ENCODE data around the gene SETD7.

Gene SETD7

DNA sequence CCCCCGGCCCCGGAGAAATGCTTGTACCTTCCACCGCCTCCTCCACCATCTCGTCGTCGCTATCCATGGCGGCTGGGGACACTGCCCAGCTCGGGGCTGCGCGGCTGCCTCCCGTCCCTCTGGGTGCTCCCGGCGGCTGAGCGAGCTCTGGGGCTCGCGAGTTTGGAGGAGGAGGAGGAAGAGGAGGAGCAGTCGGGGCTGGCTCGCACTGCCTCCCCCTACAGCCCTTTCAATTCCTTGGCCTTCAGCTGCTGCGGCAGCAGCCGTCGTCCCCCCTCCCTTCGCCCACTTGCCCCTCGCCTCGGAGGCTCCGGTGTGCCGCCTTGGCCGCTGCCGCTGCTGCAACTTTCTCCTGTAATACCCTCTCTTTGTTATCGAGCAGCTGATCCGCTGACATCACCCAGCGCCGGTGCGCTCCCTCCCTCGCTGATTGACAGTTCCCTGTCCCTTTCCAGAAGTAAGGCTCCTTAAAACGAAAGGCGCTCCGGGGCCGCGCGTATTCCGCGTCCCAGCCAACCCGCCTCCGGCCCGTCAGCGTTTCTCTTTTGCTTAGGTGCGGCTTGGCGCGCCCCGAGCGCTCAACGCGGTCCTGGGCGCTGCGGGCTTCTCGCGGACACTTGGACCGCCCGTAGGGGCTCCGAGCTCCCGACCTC lies at the start of gene SETD7:
Gene SETD7, minus strand, starts transcription at position 149 of the 653 bp plus-strand sequence. Its CDS starts 82 bp downstream, at position 67.
- TF ChIP-seq, protein P1, sequence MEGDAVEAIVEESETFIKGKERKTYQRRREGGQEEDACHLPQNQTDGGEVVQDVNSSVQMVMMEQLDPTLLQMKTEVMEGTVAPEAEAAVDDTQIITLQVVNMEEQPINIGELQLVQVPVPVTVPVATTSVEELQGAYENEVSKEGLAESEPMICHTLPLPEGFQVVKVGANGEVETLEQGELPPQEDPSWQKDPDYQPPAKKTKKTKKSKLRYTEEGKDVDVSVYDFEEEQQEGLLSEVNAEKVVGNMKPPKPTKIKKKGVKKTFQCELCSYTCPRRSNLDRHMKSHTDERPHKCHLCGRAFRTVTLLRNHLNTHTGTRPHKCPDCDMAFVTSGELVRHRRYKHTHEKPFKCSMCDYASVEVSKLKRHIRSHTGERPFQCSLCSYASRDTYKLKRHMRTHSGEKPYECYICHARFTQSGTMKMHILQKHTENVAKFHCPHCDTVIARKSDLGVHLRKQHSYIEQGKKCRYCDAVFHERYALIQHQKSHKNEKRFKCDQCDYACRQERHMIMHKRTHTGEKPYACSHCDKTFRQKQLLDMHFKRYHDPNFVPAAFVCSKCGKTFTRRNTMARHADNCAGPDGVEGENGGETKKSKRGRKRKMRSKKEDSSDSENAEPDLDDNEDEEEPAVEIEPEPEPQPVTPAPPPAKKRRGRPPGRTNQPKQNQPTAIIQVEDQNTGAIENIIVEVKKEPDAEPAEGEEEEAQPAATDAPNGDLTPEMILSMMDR (IDR thresholded peaks at IDR 0.05; ENCODE audit: extremely low read depth, missing control alignments) = no peak
- peak; percentile 65 for DNase-seq (ENCODE audit: low spot score)

DNA sequence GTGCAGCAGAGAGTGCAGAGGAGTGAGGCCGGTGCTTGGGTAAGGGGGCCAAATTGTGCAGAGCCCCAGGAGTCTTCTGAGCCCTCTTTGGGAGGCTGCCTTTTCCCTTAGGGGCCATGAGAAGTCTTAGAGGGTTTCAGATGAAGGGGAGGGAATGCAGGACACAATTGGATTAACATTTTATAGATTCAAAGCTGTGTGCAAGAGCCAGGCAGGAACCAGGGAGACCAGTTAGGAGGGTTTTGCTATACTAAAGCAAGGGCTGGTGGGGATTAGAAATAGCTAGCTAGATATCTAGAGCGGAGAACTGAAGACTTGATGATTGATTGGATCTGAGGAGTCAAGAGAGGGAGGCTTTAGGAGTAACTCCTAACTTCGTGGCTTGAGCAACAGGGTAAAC lies 49.5 kb upstream of the SETD7 start:
- no peak for DNase-seq (ENCODE audit: low spot score)
- TF ChIP-seq, protein P1 (IDR thresholded peaks at IDR 0.05; ENCODE audit: extremely low read depth, missing control alignments) = no peak

DNA sequence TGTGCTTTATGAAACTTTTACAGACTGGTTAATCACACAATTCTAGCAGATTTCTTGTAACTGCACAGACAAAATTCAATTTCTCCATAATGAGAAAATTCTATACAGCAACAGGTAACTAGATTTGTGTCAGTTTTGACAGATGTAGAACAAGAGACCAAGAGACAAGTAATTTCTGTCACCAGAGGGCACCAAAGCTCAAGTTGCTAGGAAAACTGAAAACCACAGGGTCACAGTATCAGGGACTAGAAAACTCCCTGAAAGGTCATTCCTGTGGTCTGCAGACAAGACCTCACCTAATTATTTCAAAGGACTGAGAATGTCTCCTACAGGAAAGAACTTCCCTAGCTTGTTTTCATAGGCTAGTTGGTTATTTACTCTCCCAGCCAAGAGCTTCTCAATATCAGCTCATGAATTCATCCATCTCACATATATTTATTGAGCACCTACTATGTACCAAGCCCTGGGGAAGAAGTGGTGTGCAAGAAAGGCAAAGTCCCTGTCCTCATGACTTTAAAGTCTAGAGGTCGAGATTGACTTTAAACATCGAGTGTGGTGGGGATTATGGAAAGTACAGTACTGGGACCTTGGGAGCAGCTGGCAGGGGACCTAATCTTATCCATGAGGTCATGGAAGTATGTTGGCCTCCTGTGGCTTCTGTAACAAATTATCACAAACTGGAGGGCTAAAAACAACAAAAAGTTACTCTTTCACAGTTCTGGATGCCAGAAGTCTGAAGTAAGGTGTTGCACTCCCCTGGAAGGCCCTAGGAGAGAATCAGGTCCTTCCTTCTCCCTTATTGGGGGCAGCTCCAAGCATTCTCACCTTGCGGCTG lies 47.8 kb upstream of the SETD7 start:
- DNase-seq (ENCODE audit: low spot score) = peak; percentile 34
- TF ChIP-seq, protein P1 (IDR thresholded peaks at IDR 0.05; ENCODE audit: extremely low read depth, missing control alignments) = peak; percentile 42

DNA sequence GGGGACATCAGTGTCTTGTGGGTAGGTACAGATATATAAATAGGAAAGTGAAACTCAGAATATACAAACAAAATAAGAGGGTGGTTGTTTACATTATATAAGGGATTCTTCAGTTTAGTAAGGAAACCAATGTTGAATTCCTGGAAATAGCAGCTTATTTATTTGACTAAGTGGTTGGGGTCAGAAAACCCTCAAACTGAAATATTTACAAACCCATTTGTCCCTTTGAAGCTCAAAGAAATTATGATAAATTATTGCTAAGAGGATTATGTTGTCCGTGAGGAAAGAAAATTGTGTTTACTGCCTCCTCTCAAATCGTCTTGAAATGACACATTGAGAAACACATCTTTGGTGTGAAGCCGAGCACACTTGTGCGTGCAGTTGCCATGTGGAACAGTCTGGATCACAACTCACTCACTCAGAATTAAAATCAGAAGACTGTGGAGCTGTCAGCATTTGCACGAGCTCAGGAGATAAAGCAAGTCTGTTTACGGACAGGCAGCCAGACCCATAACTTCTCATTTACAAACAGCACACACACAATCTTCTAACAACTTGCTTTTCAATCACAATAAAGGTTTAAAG lies 46.8 kb upstream of the SETD7 start:
- TF ChIP-seq, protein P1 (IDR thresholded peaks at IDR 0.05; ENCODE audit: extremely low read depth, missing control alignments) = no peak
- no peak for DNase-seq (ENCODE audit: low spot score)

DNA sequence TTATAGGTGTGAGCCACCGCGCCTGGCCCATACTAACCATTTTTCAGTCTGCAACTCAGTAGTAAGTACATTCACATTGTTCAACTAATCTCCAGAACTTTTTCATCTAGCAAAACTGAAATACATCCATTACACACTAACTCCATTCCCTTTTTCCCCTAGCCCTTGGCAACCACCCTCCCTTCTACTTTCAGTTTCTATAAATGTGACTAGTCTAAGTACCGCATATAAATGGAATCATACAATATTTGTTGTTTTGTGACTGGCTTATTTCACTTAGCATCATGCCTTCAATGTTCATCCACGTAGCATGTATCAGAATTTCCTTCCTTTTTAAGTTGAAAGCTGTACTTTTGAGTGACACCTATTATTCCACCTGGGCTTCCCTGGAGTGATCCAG lies 44.6 kb upstream of the SETD7 start:
- DNase-seq (ENCODE audit: low spot score) = no peak
- TF ChIP-seq, protein P1 (IDR thresholded peaks at IDR 0.05; ENCODE audit: extremely low read depth, missing control alignments) = no peak

DNA sequence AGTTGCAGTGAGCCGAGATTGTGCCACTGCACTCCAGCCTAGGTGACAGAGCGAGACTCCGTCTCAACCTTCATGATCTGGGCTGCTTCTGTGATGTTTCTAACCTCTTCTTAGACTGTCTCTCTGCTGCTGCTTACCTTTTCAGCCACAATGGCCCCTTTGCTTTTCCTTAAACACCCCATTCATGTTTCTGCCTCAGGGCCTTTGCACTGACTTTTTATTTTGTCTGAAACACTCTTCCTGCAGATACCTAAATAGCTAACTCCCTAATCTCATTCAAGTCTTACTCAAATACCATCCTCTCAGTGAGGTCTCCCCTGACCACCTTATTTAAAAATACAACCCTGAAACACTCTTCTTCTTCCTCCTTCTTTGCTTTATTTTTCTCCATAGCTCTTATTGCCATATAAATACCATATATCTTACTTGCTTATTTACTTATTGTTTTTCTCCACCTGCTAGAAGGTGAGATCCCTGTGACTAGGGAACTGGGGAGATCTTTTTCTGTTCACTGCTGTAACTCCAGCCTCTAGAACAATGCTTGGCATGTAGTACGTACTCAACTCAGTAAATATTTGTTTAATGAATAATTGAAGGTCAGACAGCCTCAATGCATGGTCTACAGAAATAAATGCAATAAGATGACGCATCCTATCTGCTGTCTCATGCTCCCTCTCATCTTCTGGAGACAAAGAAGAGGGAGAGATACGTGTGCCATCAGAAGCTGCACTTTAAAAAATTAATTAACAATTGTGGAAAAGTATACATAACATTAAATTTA lies 43.8 kb upstream of the SETD7 start:
- no peak for DNase-seq (ENCODE audit: low spot score)
- TF ChIP-seq, protein P1 (IDR thresholded peaks at IDR 0.05; ENCODE audit: extremely low read depth, missing control alignments) = no peak

Data from GM20000 (cell line).